CD14-positive monocyte (primary cell): ENCODE data around the gene GIGYF1. TPM values are rescaled to one million over a fixed set of nuclear protein-coding genes. Genes with fewer than 3 reads are reported as not detected.

Source experiments
- DNase-seq, 3 donors: peaks; one replicate each; pipeline ENCODE4 v3.0.0-alpha.2; 2011 to 2022
- H2AFZ ChIP-seq: 2 replicates; pipeline ENCODE4 v1.6.0; 2012; ENCODE audit warnings: mild to moderate bottlenecking, low read depth, low read length, inconsistent platforms; ENCODE audit not compliant: insufficient read depth, poor library complexity, severe bottlenecking
- H3K27ac ChIP-seq, 2 donors: 1 replicate in 1 of 2; 2 replicates in 1 of 2; pipeline ENCODE4 v1.5.1; 2012 to 2013; ENCODE audit warnings: low read length in 2 of 2, control low read depth in 1 of 2, inconsistent platforms in 1 of 2, low read depth in 1 of 2, mild to moderate bottlenecking in 1 of 2
- H3K27me3 ChIP-seq, 2 donors: one replicate each; pipeline versions ENCODE4 v1.6.0 to v1.6.1; 2011 to 2013; ENCODE audit warnings: low read length in 2 of 2; ENCODE audit not compliant: control insufficient read depth in 2 of 2, insufficient read depth in 2 of 2
- H3K36me3 ChIP-seq, 2 donors: replicated peaks in 1 of 2; 1 replicate in 1 of 2; 2 replicates in 1 of 2; pipeline versions ENCODE4 v1.5.1 to v1.6.1; 2012 to 2013; ENCODE audit warnings: low read length in 2 of 2, control low read depth in 1 of 2, inconsistent platforms in 1 of 2, mild to moderate bottlenecking in 1 of 2; ENCODE audit not compliant: insufficient read depth in 2 of 2, control insufficient read depth in 1 of 2
- H3K4me1 ChIP-seq, 2 donors: 1 replicate in 1 of 2; 2 replicates in 1 of 2; pipeline versions ENCODE4 v1.5.1 to v1.6.1; 2012 to 2013; ENCODE audit warnings: low read length in 2 of 2, control low read depth in 1 of 2, inconsistent platforms in 1 of 2, mild to moderate bottlenecking in 1 of 2, moderate library complexity in 1 of 2; ENCODE audit not compliant: insufficient read depth in 2 of 2, control insufficient read depth in 1 of 2
- H3K4me2 ChIP-seq: replicated peaks from 2 replicates; pipeline ENCODE3; 2012; ENCODE audit warnings: low read length, moderate library complexity, mild to moderate bottlenecking; ENCODE audit not compliant: poor library complexity, severe bottlenecking; ENCODE audit errors: extremely low read depth
- H3K4me3 ChIP-seq, 3 experiments: fragments of 200-600 bp in 1 of 3; sonication (generic) in 1 of 3; replicated peaks in 1 of 3; 1 replicate in 2 of 3; 2 replicates in 1 of 3; pipeline ENCODE4 v1.5.1; 2011 to 2013; ENCODE audit warnings: low read length in 3 of 3, mild to moderate bottlenecking in 3 of 3, control low read depth in 2 of 3, low read depth in 2 of 3, inconsistent platforms in 1 of 3, moderate library complexity in 1 of 3
- H3K79me2 ChIP-seq: 2 replicates; pipeline ENCODE4 v1.6.0; 2012; ENCODE audit warnings: mild to moderate bottlenecking, control low read depth, inconsistent platforms, low read length, moderate library complexity; ENCODE audit not compliant: insufficient read depth
- H3K9ac ChIP-seq: 2 replicates; pipeline ENCODE4 v1.6.0; 2017; ENCODE audit warnings: low read length, mild to moderate bottlenecking; ENCODE audit not compliant: insufficient read depth, poor library complexity, severe bottlenecking
- H3K9me3 ChIP-seq, 2 donors: replicated peaks in 1 of 2; 1 replicate in 1 of 2; 2 replicates in 1 of 2; pipeline versions ENCODE4 v1.5.1 to v1.6.1; 2012 to 2013; ENCODE audit warnings: low read length in 2 of 2, control low read depth in 1 of 2; ENCODE audit not compliant: control insufficient read depth in 1 of 2, insufficient read depth in 1 of 2
- H4K20me1 ChIP-seq: 2 replicates; pipeline ENCODE4 v1.6.0; 2012; ENCODE audit warnings: mild to moderate bottlenecking, low read length, control low read depth, moderate library complexity; ENCODE audit not compliant: insufficient read depth
- H3K27ac Mint-ChIP-seq, 7 donors: one replicate each; pipeline ENCODE4 v1.8.0; 2020; ENCODE audit warnings: mild to moderate bottlenecking in 7 of 7, mixed read lengths in 7 of 7, moderate library complexity in 6 of 7, inconsistent platforms in 2 of 7
- H3K27me3 Mint-ChIP-seq, 3 donors: one replicate each; pipeline ENCODE4 v1.8.0; 2021 to 2022; ENCODE audit warnings: low read depth in 3 of 3, mild to moderate bottlenecking in 3 of 3, mixed read lengths in 3 of 3, moderate library complexity in 3 of 3, inconsistent platforms in 1 of 3
- H3K36me3 Mint-ChIP-seq, 2 donors: one replicate each; pipeline ENCODE4 v1.8.0; 2020; ENCODE audit warnings: mixed read lengths in 2 of 2, inconsistent platforms in 1 of 2, mild to moderate bottlenecking in 1 of 2
- H3K4me1 Mint-ChIP-seq: one replicate; pipeline ENCODE4 v1.8.0; 2020; ENCODE audit warnings: mild to moderate bottlenecking, mixed read lengths
- H3K4me3 Mint-ChIP-seq, 2 donors: one replicate each; pipeline ENCODE4 v1.8.0; 2020; ENCODE audit warnings: mild to moderate bottlenecking in 2 of 2, mixed read lengths in 2 of 2, moderate library complexity in 1 of 2
- H3K9me3 Mint-ChIP-seq, 7 donors: one replicate each; pipeline ENCODE4 v1.8.0; 2020 to 2022; ENCODE audit warnings: mixed read lengths in 7 of 7, mild to moderate bottlenecking in 6 of 7, moderate library complexity in 6 of 7, inconsistent platforms in 2 of 7
- CTCF ChIP-seq: fragments of 200-600 bp; IDR thresholded peaks from one replicate; pipeline ENCODE4 v1.8.0; 2022; ENCODE audit warnings: antibody characterized with exemption, mild to moderate bottlenecking
- WGBS: methylation state at CpG from one replicate; pipeline ENCODE4 v1.1.5; 2013; ENCODE audit warnings: missing lambda C conversion rate; ENCODE audit not compliant: insufficient coverage; 5-methylcytosine and 5-hydroxymethylcytosine counted together
- intact Hi-C, 2 donors: fragments of 100-400 bp; cut with micrococcal nuclease; formaldehyde crosslinking; loops; one replicate each; pipeline versions ENCODE4 v1.15.0 to v1.15.1; 2023
- polyA plus RNA-seq, 3 donors: library from polyadenylated mRNA; depleted of rRNA in 1 of 3; unstranded in 2 of 3; stranded (reverse) in 1 of 3; fragments of 300-500 nt in 2 of 3; fragments of >200 nt in 1 of 3; fragmentation: Illumina TruSeq in 2 of 3; gene quantifications; 1 replicate in 2 of 3; 2 replicates in 1 of 3; pipeline ENCODE4 v1.2.3, GENCODE V29; 2012 to 2021

The GIGYF1 gene
- polyA plus RNA-seq, 3 donors: 0.30 to 30.6 (median 0.34) TPM

DNA sequence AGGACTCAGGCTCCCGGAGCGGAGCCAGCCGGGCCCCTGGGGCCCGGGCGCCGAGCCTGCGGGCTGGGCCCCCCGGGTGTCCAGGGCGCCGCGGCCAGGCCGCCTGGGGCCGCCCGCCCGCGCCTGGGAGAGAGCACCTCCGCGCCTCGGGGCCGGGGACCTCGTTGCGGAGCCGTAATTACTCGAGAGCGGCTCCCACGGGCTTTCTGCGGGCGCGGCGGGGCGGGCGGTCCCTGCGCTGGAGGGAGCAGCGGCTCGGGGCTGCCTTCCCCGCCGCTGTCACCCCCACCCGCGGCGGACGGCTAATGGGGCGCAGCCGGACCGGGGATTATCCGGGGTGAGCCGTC, 19.0 kb downstream of the GIGYF1 start:
- Mint-ChIP-seq H3K27ac (peak overlapping the region in 5 of 7 donors; percentile 35 to 96 (median 92)), H3K9me3 (peaks cover 0 to 2% (median 0%) of the 10 kb centered on the region in 7 donors), H3K4me3 (peak overlapping the region; percentile 97 to 98), H3K27me3 (peaks cover 1 to 8% (median 6%) of the 10 kb centered on the region in 3 donors), H3K4me1 (peaks cover 40% of the 10 kb centered on the region), H3K36me3 (peaks cover 28 to 35% of the 10 kb centered on the region in 2 donors)
- Histone ChIP-seq H2AFZ (no peak overlapping the region), H3K27me3 (no peaks in the 10 kb centered on the region), H3K9ac (peak overlapping the region; percentile 89), H3K27ac (peak overlapping the region; percentile 88 to 91), H3K4me3 (peak overlapping the region; percentile 64 to 100 (median 85)), H3K9me3 (no peaks in the 10 kb centered on the region), H3K4me1 (peaks cover 47 to 55% of the 10 kb centered on the region in 2 donors), H3K4me2 (peak overlapping the region; percentile 78), H4K20me1 (peaks cover 50% of the 10 kb centered on the region), H3K36me3 (peaks cover 34 to 37% of the 10 kb centered on the region in 2 donors), H3K79me2 (peaks cover 48% of the 10 kb centered on the region)
- intact Hi-C loops: loop anchor here (2.0 to 10.0 kb wide), 3 partner anchors 88 to 550 kb away; partner anchors contain the start of genes FBXO24 (in 1 of the 2), LRCH4 (in 1 of the 2), MBLAC1 (in 1 of the 2) and PPP1R35 (in 1 of the 2)
- no peak for TF ChIP-seq CTCF
- WGBS: under 1% methylated on average over 42 of the region's 46 CpGs
- DNase-seq: no peak

DNA sequence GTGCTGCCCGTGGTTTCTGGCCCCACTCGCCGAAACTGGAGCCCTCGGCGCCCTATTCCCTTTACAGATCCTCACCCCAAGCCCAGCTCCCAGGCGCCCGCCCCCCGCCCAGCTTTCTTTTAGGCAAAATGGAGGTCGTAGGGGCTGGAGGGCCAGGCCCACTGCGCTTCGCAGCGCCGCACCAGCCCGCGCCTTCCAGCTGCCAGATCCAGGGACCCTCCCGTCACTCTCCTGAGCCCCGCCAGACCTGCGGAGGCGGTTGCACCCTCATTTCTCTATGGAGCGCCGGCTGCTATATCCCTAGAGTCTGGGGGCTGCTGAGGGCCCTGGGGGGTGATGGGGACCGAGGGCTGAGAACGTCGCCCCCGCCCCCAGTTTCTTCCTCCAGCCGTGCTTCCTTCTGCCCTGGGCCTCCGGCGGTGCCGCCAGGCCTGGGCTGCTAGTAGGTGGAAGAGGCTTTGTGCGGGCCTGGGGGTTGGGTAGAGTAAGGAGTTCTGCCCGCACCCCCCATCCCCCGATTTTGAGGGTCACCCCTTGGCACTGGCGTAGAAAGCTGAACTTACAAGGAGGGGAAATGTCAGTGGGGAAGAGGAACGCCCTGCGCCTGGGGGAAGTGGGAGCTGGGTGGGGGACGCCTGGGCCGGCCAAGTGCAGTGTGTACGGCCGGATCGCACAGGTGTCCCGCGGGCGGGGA, 19.5 kb downstream of the GIGYF1 start:
- Histone ChIP-seq H3K9me3 (no peaks in the 10 kb centered on the region), H3K4me3 (peak overlapping the region; percentile 64 to 100 (median 85)), H3K27ac (peak overlapping the region; percentile 88 to 91), H3K79me2 (peaks cover 48% of the 10 kb centered on the region), H3K9ac (peak overlapping the region; percentile 89), H3K36me3 (peaks cover 32% of the 10 kb centered on the region in 2 donors), H3K27me3 (no peaks in the 10 kb centered on the region), H4K20me1 (peaks cover 45% of the 10 kb centered on the region), H3K4me2 (peak overlapping the region; percentile 78), H2AFZ (peak overlapping the region; percentile 83), H3K4me1 (peaks cover 41 to 54% of the 10 kb centered on the region in 2 donors)
- H3K36me3 Mint-ChIP-seq: peaks cover 25 to 30% of the 10 kb centered on the region in 2 donors
- peak in 2 of 3 donors; percentile 44 to 55 for DNase-seq
- H3K27ac Mint-ChIP-seq: peak overlapping the region; percentile 91 to 96 (median 94)
- H3K9me3 Mint-ChIP-seq: peaks cover 0 to 2% (median 0%) of the 10 kb centered on the region in 7 donors
- H3K4me3 Mint-ChIP-seq: peak overlapping the region; percentile 97 to 98
- TF ChIP-seq CTCF: no peak
- H3K4me1 Mint-ChIP-seq: peaks cover 39% of the 10 kb centered on the region
- peaks cover 1 to 8% (median 6%) of the 10 kb centered on the region in 3 donors for H3K27me3 Mint-ChIP-seq
- intact Hi-C loops: loop anchor here (2.0 to 10.0 kb wide), 4 partner anchors 33 to 550 kb away; partner anchors contain the start of genes FBXO24 (in 1 of the 2), LRCH4 (in 1 of the 2), MBLAC1 (in 1 of the 2) and POP7 (in 1 of the 2)
- under 1% methylated on average over 28 of the region's 43 CpGs for WGBS
